RWPE1 (cell line): Measurements from ENCODE around the gene TOX2.

ENCODE experiments used
- CTCF ChIA-PET: fragments of 350-600 bp; sonication (Branson Sonifier 250); formaldehyde crosslinking; extraction: SDS; loops from one replicate; lab custom pipeline; 2021; lab: Yijun Ruan, JAX
- POLR2A ChIA-PET: fragments of 400-600 bp; formaldehyde crosslinking; extraction: SDS; loops from one replicate; lab custom pipeline; 2020; ENCODE audit warnings: antibody characterized with exemption; ENCODE audit not compliant: low non-redundant PET; lab: Yijun Ruan, JAX
- DNase-seq: peaks from one replicate; pipeline ENCODE4 v3.0.0; 2012; ENCODE audit warnings: low spot score
- H3K27ac ChIP-seq: fragments of 450-650 bp; 2 replicates; pipeline ENCODE4 v1.5.1; 2017
- CTCF ChIP-seq: fragments of 450-650 bp; conservative IDR thresholded peaks from 2 replicates; pipeline ENCODE4 v1.5.1; 2017; ENCODE audit warnings: low read depth, mild to moderate bottlenecking

The TOX2 gene

GRCh38 chr20:44010162-44010704 is 95.6 kb downstream of the TOX2 start:
- no peak for DNase-seq
- no peak overlapping the region for H3K27ac ChIP-seq
- POLR2A ChIA-PET: no interaction called here
- no peak for TF ChIP-seq CTCF
- CTCF ChIA-PET: interaction anchor here (0.6 kb wide), 1 partner anchor 10 kb away, joined by 3 read pairs; no protein-coding TSS in a partner anchor

GRCh38 chr20:44011251-44011940 is 96.7 kb downstream of the TOX2 start:
- ChIA-PET CTCF (no interaction called here), POLR2A (no interaction called here)
- H3K27ac ChIP-seq: no peak overlapping the region
- TF ChIP-seq CTCF: no peak
- no peak for DNase-seq

GRCh38 chr20:44012466-44013226 is 98.0 kb downstream of the TOX2 start:
- no peak for TF ChIP-seq CTCF
- no peak for DNase-seq
- CTCF ChIA-PET: interaction anchor here (0.6 kb wide), 1 partner anchor 68 kb away, joined by 3 read pairs; no protein-coding TSS in a partner anchor
- H3K27ac ChIP-seq: no peak overlapping the region
- POLR2A ChIA-PET: no interaction called here

- TF ChIP-seq CTCF: no peak
- ChIA-PET POLR2A (no interaction called here), CTCF (interaction anchor here (0.6 to 1.5 kb wide), 3 partner anchors 11 to 1093 kb away, joined by 3 to 4 read pairs (median 4); no protein-coding TSS in a partner anchor)
- DNase-seq: no peak
- no peak overlapping the region for H3K27ac ChIP-seq
These were observed 100.4 kb downstream of the TOX2 start for GRCh38 chr20:44014807-44015732.

GRCh38 chr20:44015733-44016103 is 101.1 kb downstream of the TOX2 start:
- no peak overlapping the region for H3K27ac ChIP-seq
- no peak for TF ChIP-seq CTCF
- DNase-seq: no peak
- ChIA-PET CTCF (interaction anchor here (1.5 kb wide), 1 partner anchor 11 kb away, joined by 4 read pairs; no protein-coding TSS in a partner anchor), POLR2A (no interaction called here)
